GM18858 (cell line): ENCODE results near the gene ANKFN1.

Experiments used
- ATAC-seq: cut with Tn5 transposase; IDR thresholded peaks from one replicate; pipeline ENCODE4 v1.9.1; 2021; ENCODE audit not compliant: unreplicated experiment

The ANKFN1 gene

DNA sequence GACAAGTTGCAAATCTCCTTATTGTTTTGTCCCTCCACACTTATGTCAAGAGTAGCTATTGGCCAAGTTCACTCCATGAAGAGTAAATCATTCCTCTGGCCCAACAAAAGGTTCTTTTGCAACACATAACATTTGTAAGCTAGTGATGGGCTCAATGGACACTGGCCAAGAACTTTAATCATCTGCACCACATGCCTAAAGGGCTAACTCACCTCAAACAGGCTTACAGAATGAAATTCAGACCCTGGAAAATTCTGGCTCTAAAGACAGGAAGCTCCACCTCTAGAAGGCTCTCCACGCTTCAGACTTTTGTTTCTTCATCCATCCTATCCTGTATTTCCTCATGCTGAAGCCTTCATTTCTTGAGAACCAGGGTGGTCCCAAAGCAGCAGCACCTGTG is 10.9 kb upstream of the ANKFN1 start:
- no peak for ATAC-seq

- ATAC-seq, result no peak
These were observed 10.5 kb upstream of the ANKFN1 start for GRCh38 chr17:56142781-56143180.

DNA sequence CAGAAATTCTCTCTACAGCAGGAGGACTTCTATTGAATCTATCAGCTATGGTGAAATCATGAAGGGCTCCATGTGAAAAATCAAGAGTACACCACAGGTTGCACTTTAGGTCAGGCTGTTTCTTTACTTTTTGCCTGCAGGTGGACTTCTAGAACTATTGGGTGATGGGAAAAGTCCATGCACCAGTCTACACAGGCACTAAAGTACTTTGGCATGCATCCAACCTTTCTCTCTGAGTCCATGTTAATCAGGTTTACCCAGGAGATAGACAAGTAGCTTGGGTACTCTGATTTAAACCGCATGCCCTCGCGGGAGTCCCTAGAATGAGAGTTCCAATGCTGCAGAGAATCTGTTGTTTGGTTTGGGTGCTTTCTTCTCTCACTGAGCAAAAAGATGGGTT is 9.1 kb upstream of the ANKFN1 start:
- ATAC-seq, result no peak

- ATAC-seq, result no peak
These were observed 6.7 kb upstream of the ANKFN1 start for GRCh38 chr17:56146534-56146933.

GRCh38 chr17:56148333-56148732 is 4.9 kb upstream of the ANKFN1 start:
- no peak for ATAC-seq

- no peak for ATAC-seq
These were observed 3.8 kb upstream of the ANKFN1 start for GRCh38 chr17:56149266-56150036.

GRCh38 chr17:56150649-56151048 is 2.6 kb upstream of the ANKFN1 start:
- no peak for ATAC-seq

DNA sequence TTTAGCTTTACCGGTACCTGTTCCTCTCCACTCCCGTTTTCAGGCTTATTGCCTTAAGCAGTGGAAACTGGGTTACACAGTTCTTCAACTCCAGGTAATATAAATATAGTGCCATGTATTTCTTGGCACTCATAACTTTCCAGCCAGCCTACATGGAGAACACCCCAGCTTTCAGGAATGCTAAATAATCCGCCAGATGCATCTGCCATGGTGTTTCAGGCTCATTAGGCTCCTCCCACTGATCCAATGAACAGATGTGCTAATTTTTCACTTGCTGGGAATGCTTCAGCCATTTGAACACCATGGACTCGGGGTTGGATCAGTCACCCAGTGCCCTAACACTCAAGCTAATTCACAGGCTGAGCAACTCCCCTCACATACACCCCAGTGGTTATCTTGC is 4.6 kb downstream of the ANKFN1 start:
- no peak for ATAC-seq

- no peak for ATAC-seq
These were observed 5.1 kb downstream of the ANKFN1 start for GRCh38 chr17:56158344-56158743.

DNA sequence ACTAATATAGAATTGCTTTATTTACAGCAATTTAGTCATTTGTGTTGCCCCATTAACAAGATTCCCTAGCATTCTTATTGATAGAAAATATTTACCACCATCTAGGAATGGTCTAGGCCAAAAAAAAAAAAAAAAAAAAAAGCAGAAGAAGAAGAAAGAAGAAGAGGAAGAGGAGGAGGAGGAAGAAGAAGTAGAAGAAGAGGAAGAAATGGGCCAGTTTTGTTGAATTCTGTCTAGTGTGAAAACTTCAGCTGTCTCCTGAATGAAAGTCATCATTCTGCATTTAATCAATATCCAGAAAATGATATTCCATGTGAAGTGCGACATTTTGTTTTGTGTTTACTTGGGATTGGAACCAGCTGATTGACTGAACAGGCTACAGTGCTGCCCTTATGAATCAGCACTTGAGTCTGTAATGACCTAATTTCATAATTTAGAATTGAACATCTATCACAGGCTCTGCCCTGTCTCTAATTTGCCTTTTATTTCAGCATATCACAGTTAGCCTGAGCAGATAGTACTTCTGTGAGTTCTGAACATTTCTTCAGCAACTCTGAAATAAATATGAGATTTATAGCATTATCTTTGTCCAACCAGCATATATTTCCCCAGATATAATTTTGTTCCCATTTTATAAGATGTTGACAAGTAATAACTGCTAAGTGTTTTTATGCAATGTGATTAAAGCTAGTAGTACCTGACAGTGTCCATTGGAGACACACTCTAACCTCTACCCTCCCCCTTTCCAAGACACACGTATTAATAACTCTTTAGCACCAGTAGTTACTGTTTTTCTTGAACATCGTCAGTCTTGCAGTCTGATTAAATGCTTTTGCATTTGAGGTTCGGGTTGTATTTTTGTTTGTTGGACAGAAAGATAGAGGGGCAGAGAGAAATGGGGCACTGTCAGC is 5.9 kb downstream of the ANKFN1 start:
- ATAC-seq, result no peak

GRCh38 chr17:56159826-56160380 is 6.6 kb downstream of the ANKFN1 start:
- no peak for ATAC-seq

DNA sequence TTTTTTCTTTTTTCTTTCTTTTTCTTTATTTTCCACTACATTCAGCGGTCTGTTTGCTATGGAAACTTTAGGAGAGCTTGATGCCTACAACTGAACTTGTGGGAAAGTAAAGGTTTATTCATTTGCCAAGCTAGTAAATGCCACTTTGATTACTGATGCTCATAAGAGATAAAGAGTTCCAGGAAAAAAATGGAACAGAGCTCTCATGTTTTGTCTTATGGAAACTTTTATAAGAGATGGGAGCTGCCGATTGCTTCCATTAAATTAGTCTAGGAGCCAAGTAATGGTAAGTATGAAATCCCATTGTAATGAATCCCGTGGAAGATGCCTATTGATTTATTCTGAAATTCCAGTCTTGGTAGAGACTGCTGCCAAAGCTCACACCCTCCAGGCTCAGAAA is 7.1 kb downstream of the ANKFN1 start:
- no peak for ATAC-seq

- ATAC-seq, result no peak
These were observed 11.9 kb downstream of the ANKFN1 start for GRCh38 chr17:56165072-56165641.

DNA sequence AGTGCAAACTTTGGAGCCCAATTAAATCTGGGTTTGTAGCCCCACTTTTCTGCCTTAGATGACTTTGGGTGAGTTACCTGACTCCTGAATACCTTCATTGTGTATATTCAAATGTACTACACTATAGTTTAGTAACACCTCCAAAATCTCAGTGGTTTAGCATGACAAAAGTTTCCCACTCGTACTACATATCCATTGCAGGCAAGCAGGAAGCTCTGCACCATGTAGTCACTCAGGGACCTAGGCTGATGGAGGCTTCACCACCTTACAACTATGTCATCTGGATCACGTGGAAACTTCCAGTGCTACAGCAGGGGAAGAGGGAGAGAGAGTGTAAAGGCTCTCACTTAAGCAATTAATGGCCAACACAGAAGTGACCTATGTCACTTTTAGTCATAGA is 14.2 kb downstream of the ANKFN1 start:
- no peak for ATAC-seq

- no peak for ATAC-seq
These were observed 16.3 kb downstream of the ANKFN1 start for GRCh38 chr17:56169621-56170020.

DNA sequence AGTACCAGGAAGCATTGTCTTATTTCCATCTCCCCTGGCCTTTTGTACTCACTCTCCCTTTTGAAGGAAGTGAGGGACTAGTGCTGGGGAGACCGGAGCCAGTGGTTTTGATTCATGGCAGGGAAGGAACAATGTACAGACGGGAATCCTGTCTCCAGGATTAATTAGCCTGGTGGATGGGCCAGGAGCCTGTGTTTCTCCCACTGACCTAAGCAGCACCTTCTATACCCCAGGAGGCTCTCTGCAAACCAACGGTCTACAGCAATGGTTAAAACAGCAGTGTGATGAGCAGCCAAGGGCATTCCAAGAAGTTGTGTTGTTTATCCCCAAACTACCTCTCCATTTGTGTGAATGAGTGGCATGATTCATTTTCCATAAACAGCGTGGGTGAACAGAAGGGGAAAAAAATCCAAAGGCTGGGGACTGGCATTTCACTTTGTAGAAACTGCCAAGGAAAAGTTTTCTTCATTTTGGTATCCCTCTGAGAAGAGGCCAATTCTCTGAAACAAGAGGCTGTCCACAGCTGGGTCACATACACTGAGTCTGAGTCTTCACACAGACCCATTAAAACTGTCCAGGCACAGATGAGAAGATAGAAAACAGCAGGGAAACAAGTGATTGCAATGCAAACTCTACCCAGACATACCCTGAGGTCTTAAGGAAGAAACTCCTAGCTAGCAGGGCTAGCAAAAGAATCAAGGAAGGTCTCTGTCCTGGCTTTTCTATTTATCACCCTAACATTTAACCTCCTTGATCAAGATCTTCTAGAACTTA is 18.1 kb downstream of the ANKFN1 start:
- ATAC-seq, result no peak

- no peak for ATAC-seq
These were observed 19.3 kb downstream of the ANKFN1 start for GRCh38 chr17:56172517-56172982.

GRCh38 chr17:56173026-56173425 is 19.8 kb downstream of the ANKFN1 start:
- ATAC-seq, result no peak

- ATAC-seq, result no peak
These were observed 20.9 kb downstream of the ANKFN1 start for GRCh38 chr17:56173958-56174835.
